Measurements from ENCODE around the gene C4BPB.

DNA sequence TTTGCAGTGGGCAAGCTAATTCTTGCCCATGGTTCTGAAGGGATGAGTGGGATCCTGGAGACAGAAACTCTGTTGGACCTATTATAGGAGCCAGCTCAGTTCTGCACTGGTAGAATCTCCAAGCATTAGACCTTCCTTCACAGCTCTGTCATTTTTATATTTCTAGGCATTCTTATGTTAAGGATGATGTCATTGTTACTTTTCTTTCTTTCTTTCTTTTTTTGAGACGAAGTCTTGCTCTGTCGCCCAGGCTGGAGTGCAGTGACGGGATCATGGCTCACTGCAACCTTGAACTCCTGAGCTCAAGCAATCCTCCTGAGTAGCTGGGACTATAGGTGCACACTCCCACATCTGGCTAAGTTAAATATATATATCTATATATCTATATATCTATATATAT, 28.1 kb upstream of the C4BPB start:
- TF ChIP-seq, protein P1, sequence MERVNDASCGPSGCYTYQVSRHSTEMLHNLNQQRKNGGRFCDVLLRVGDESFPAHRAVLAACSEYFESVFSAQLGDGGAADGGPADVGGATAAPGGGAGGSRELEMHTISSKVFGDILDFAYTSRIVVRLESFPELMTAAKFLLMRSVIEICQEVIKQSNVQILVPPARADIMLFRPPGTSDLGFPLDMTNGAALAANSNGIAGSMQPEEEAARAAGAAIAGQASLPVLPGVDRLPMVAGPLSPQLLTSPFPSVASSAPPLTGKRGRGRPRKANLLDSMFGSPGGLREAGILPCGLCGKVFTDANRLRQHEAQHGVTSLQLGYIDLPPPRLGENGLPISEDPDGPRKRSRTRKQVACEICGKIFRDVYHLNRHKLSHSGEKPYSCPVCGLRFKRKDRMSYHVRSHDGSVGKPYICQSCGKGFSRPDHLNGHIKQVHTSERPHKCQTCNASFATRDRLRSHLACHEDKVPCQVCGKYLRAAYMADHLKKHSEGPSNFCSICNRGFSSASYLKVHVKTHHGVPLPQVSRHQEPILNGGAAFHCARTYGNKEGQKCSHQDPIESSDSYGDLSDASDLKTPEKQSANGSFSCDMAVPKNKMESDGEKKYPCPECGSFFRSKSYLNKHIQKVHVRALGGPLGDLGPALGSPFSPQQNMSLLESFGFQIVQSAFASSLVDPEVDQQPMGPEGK (CRISPR knock-in tag; IDR thresholded peaks at IDR 0.05) = no peak
- TF ChIP-seq NCOA2 (CRISPR knock-in tag; IDR thresholded peaks at IDR 0.05) (no peak), EZH2 (conservative IDR thresholded peaks at IDR 0.05; ENCODE audit: low read depth, low read length) (no peak), CBX5 (CRISPR knock-in tag; IDR thresholded peaks at IDR 0.05; ENCODE audit: borderline replicate concordance) (no peak), ZNF292 (CRISPR knock-in tag; IDR thresholded peaks at IDR 0.05; ENCODE audit: borderline replicate concordance, low read depth) (no peak), TCF7L2 (IDR thresholded peaks at IDR 0.05; ENCODE audit: low read depth, low read length) (no peak)
- TF ChIP-seq, protein P2, sequence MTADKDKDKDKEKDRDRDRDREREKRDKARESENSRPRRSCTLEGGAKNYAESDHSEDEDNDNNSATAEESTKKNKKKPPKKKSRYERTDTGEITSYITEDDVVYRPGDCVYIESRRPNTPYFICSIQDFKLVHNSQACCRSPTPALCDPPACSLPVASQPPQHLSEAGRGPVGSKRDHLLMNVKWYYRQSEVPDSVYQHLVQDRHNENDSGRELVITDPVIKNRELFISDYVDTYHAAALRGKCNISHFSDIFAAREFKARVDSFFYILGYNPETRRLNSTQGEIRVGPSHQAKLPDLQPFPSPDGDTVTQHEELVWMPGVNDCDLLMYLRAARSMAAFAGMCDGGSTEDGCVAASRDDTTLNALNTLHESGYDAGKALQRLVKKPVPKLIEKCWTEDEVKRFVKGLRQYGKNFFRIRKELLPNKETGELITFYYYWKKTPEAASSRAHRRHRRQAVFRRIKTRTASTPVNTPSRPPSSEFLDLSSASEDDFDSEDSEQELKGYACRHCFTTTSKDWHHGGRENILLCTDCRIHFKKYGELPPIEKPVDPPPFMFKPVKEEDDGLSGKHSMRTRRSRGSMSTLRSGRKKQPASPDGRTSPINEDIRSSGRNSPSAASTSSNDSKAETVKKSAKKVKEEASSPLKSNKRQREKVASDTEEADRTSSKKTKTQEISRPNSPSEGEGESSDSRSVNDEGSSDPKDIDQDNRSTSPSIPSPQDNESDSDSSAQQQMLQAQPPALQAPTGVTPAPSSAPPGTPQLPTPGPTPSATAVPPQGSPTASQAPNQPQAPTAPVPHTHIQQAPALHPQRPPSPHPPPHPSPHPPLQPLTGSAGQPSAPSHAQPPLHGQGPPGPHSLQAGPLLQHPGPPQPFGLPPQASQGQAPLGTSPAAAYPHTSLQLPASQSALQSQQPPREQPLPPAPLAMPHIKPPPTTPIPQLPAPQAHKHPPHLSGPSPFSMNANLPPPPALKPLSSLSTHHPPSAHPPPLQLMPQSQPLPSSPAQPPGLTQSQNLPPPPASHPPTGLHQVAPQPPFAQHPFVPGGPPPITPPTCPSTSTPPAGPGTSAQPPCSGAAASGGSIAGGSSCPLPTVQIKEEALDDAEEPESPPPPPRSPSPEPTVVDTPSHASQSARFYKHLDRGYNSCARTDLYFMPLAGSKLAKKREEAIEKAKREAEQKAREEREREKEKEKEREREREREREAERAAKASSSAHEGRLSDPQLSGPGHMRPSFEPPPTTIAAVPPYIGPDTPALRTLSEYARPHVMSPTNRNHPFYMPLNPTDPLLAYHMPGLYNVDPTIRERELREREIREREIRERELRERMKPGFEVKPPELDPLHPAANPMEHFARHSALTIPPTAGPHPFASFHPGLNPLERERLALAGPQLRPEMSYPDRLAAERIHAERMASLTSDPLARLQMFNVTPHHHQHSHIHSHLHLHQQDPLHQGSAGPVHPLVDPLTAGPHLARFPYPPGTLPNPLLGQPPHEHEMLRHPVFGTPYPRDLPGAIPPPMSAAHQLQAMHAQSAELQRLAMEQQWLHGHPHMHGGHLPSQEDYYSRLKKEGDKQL (CRISPR knock-in tag; IDR thresholded peaks at IDR 0.05; ENCODE audit: low read depth) = no peak
